ENCODE data around the gene MAP7D3.
"Not testable (repeated sequence)": the region's sequence is repeated elsewhere in the genome, so short reads cannot be mapped to it uniquely, and the experiment has no call there.

MAP7D3 gene

DNA sequence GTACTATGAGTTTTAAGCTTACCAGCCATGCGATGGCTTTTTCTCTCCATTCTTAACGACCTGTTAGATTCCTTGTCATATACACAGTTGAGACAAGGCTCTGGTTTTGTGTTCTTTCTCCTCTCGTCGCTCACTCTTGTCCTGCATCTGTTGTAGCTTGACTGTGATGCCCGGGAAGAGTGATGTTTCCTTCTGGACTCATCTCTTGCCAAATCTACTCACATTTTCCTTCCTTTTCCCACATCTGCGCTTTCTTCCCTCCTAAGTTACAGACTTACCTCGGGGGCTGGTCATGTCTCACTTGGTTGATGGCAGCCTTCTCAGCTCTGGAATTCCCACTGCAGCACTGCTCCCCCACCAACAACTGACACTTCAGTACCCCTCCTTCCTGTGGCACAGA lies 4.8 kb upstream of the MAP7D3 start:
- in situ Hi-C loops (cut with MboI; ENCODE audit: low sequenced_read_pairs) = no loop called here

DNA sequence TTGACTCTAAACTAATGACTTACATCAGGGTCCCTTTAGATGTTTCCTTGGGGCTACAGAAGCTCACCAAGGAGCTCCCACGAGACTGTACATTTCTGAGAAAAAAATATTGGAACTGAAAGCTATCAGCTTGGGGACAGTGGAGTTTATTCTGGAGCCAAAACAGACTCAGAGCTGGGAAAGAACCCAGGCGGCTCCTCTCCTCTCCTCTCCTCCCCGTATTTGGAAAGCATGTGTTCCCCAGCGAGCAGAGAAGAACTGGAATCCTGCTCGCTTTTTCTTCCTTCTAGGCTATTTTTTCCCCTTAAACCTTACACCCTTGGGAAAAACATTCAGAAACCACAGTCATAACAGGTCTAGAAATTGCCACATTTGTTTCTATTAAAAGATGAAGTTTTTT lies 4.3 kb upstream of the MAP7D3 start:
- in situ Hi-C loops (cut with MboI; ENCODE audit: low sequenced_read_pairs) = no loop called here

DNA sequence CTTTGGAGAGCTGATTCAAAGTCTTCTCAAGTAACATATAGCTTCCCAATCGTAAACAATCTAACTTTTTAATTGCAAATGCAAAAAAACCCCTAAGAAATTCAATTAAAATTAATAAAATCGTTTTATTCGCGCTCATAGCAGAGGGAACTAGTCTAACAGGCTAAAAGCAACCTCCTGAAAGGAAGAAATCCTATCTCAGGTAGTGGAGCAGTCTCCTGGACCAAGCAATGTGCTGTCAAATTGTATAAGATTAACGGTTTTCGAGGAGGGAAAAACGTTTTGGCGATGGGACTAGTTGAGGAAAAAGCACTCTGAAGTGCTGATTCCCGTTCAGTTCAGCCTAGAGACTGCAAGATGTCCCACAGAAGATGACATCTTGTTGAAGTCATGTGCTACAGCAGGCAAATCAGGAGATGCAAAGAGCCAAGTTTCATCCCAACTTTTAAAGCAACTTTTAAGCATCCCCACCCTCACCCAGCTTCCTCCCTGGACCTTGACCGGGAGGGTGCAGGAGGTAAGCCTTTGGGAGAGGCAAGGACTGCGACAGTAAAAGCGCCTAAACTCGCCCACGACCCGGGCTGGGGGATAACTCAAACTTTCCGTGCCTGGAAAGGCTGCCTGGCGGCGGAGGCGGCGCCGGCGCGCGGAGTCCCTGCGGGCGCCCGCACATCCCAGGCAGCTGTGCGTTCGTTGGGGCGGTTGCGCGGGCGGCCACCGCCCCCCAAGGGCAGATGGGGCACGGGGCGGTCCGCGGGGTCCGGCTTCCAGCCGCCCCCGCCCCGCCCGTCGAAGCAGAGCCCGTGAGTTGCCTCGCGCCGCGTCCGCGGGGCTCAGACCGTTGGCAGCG lies 784 bp downstream of the MAP7D3 start:
- in situ Hi-C loops (cut with MboI; ENCODE audit: low sequenced_read_pairs) = no loop called here

DNA sequence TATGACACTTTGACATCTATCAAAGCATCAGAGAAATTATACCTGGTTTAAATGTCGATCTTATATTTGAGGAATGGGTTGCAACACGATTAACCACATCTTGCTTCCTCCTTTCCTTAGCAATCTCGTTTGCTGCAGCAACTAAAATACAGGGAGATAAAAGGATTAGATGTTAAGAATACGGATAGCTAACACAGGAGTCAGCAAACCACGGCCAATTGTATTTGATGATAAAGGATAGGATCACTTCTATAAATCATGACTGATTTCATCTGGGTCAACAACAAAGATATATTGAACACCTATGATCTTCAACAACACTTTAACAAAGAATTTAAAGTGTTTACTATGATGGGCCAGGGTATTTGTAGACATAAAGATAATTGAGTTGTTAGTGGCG lies 5.0 kb downstream of the MAP7D3 start:
- in situ Hi-C loops (cut with MboI; ENCODE audit: low sequenced_read_pairs) = no loop called here

DNA sequence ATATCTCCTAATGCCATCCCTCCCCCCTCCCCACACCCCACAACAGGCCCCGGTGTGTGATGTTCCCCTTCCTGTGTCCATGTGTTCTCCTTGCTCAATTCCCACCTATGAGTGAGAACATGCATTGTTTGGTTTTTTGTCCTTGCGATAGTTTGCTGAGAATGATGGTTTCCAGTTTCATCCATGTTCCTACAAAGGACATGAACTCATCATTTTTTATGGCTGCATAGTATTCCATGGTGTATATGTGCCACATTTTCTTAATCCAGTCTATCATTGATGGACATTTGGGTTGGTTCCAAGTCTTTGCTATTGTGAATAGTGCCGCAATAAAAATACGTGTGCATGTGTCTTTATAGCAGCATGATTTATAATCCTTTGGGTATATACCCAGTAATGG lies 13.4 kb downstream of the MAP7D3 start:
- in situ Hi-C loops (cut with MboI; ENCODE audit: low sequenced_read_pairs) = not testable (repeated sequence)

DNA sequence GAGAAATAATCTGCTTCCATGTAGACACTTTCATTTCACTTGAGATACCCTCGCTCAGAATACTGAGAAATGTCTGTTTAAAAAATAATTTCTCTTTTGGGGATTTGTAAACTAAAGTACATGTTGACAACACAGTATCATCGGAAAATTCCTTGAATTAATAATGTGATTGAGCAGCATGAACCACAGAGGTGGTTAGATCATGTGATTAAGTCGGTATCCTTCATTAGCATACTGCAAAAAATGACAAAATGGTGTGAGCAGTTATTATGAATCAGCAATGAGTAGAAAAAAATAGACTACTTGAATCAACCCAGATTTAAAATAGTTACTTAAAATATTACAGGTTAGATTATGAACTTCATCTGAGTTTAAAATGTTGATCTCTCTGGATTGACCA lies 14.1 kb downstream of the MAP7D3 start:
- in situ Hi-C loops (cut with MboI; ENCODE audit: low sequenced_read_pairs) = no loop called here

DNA sequence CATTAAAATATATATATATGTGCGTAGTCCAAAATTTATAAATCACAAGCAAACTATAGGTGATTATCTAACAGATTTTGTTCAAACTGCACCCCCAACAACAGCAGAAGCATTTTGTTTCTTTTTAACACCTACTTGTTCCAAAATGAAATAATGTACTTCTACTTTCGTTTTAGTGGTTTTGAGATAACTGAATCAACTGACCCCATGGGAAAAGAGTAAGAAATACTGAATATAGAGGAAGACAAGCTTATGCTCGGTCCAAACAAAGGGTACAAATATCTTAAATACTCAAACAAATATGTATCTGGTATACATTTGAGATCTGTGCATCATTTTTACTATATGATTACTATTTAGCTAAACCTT lies 22.4 kb downstream of the MAP7D3 start:
- in situ Hi-C loops (cut with MboI; ENCODE audit: low sequenced_read_pairs) = no loop called here

DNA sequence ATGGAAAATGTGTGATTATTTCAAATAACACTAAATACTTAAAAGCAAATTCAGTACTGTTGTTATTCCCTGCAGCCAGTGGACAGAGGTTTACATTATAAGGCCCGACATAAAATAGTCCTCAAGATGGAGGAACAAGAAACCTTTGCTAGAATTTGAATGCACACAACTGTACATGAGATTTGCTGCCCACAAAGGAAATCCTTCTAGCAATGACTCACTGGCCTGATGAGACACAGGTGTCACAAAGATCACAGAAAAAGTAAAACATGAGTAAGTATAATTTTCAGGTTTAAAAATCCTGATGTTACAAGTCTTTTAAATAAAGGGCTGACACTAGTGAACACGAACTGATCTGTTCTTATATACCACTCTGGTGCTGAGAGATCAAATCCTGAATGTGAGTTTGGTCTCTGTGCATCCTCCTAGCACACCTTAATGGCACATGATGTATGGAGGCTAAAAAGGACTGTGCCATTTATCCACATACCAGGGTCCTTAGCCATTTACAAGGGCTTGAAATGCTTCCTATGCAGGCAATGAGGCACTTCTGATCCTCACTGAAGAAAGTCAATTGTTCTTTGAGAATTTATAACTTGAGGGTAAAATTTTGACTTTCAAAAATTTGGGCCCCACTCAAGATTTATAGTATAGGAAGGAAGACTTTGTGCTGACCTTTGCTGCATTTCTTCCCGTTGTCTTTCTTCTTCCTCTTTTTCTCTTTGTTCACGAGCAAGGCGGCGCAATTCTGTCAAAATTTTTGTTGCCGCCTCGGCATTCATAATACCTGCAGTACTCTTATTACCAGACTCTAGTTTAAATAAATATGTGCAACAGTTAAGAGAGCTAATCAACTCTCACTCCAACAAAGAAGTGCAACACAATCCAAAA lies 23.0 kb downstream of the MAP7D3 start:
- in situ Hi-C loops (cut with MboI; ENCODE audit: low sequenced_read_pairs) = no loop called here

DNA sequence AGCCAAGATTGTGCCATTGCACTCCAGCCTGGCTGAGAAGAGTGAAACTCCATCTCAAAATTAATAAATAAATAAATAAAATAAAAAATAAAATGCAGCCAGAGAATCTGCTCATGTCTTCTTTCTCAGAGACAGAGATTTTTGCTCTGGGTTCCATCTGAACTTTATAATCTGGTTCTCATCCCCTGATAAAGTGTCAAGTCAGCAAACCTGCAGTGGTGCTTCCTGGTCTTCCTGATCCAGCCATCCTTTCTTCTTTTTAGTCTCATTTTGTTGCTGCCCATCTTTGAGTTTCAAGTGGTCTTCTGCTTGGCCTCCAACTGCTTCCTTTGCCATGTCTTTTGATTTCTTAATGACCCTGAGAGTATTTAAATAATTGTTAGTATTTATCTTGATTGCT lies 24.1 kb downstream of the MAP7D3 start:
- in situ Hi-C loops (cut with MboI; ENCODE audit: low sequenced_read_pairs) = no loop called here

DNA sequence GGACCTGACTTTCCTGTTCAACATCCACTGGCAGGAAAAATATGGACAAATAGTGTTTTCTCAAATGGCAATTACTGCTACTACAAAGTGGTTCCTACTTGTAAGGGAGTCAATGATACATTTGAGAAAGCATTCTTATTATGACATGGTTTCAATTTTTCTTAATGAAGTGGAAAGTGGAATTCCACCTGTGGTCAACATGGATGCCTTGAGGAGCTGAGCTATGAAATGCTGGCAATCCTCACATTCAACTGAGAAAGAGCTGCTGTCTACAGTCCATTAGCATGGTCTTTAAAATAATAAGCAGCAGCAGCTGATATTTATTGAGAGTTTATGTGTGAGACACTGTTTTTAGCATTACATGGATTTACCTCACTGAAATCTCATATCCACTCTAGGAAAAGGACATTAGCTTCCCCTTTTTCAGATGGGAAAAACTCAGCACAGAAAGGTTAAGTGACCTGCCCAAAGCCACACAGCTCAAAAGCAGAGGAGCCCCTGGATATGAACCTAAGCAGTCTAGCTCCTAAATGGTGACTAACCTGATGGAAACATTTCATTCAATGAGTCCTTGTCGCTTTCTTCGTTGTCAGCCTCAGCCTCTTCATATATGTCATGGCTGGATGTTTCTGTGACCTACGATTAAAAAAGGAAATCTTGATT lies 29.2 kb downstream of the MAP7D3 start:
- in situ Hi-C loops (cut with MboI; ENCODE audit: low sequenced_read_pairs) = no loop called here

DNA sequence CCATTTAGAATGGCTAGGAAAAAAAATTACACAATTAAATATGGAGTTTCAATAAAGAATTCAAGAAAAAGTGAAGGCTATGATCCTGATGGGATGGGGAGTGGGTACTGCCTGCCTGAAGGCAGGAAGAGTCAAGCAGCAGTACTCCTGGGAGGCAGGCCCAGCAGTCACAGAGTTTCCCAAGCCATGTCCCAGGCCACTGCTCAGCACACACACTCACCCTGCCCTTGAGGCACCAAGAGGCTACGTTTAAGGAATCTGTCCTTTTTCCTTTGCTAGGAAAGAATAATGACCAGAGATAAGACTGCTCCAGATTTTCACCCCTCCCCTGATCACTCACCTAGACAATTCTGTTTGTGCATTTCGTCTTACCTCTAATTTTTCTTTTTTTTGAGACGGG lies 30.2 kb downstream of the MAP7D3 start:
- in situ Hi-C loops (cut with MboI; ENCODE audit: low sequenced_read_pairs) = no loop called here

DNA sequence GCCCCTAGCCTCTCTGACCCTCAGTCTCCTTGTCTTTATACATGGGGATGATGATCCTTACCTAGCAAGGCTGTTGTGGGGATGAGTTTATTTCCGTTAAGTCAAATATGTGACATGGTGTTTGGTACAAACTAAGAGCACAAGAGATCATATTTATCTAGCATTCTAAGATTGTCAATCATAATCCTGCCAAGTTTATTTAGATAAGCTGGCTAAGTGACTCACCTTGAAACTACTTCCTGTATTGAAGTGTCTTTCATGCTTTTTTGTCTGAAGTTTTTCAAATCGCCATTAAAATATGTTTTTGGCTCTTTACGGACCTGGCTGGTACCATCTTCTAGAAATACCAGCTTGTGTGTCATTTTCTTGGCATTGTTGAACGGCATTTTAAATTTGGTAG lies 30.7 kb downstream of the MAP7D3 start:
- in situ Hi-C loops (cut with MboI; ENCODE audit: low sequenced_read_pairs) = no loop called here

DNA sequence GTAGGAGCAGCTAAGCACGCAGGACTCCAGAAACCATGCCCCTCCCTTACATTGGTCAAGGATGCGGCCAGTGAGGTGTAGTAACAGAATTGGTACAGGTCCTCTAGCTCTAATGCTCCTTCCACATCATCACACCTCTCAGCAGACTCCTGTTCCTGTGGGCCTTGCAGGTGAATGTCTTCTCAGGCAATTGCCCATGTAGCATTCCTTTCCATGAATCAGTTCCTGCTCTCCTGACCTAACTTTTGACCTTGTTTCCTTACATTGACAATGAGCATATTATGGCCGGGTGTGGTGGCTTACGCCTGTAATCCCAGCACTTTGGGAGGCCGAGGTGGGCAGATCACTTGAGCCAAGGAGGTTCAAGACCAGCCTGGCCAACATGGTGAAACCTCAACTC lies 31.3 kb downstream of the MAP7D3 start:
- in situ Hi-C loops (cut with MboI; ENCODE audit: low sequenced_read_pairs) = no loop called here

DNA sequence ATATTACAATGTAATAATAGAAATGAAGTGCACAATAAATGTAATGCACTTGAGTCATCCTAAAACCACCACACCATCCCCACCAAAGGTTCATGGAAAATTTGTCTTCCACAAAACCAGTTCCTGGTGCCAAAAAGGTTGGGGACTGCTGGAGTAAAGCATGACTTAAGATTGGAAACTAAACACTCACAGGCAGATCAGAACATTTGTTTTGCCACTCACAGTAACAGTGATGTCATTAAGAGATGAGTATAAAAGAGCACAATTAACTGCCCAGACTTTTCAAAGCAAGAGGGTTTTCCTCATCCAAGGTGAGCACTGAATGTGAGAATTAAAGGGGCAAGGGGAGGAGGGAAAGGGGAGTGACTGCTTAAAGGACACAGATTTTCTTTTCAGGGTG lies 35.6 kb downstream of the MAP7D3 start:
- in situ Hi-C loops (cut with MboI; ENCODE audit: low sequenced_read_pairs) = no loop called here

DNA sequence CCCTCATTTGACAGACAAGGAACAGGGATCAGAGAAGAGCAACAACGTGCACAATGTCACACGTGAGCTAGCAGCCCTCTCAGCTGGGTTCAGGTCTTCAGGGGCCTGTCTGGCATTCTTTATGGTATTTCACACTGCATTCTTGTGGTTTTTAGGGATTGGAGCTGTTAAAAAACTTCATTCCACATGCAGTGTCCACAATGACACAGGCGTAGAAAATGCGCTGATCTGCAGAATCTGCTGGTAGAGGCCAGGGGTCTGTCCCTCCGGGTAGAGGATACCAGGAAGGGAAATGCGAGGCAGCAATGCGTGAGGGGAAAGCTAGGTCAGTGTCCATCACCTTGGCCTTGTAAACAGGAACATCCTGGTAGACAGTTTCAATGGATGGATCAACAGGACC lies 36.6 kb downstream of the MAP7D3 start:
- in situ Hi-C loops (cut with MboI; ENCODE audit: low sequenced_read_pairs) = no loop called here

DNA sequence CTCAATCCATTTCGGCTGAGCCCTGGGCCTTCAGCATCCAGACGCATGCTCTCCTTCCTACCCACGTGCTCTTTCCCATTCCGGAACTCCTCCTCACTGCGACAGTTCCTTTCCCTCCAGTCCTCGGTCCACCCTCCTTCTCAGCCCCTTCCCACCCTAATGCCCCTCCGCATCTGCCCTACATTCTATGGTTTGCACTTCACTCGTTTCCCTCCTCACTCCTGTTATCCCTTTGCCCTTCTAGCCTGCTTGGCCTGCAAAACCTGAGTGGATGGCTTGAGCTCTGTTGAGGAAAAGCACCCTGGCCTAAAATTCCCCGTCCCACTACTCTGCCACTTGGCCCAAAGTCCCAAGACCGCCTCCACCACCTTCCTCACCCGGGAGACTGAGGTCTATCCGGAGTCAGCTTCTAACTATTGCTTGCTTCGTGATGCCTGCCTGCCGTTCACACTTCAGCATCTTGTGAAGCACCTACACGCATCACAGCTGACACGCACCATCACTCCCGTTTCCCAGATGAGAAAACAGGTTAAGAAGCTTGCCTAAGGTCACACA lies 38.6 kb downstream of the MAP7D3 start:
- in situ Hi-C loops (cut with MboI; ENCODE audit: low sequenced_read_pairs) = no loop called here

DNA sequence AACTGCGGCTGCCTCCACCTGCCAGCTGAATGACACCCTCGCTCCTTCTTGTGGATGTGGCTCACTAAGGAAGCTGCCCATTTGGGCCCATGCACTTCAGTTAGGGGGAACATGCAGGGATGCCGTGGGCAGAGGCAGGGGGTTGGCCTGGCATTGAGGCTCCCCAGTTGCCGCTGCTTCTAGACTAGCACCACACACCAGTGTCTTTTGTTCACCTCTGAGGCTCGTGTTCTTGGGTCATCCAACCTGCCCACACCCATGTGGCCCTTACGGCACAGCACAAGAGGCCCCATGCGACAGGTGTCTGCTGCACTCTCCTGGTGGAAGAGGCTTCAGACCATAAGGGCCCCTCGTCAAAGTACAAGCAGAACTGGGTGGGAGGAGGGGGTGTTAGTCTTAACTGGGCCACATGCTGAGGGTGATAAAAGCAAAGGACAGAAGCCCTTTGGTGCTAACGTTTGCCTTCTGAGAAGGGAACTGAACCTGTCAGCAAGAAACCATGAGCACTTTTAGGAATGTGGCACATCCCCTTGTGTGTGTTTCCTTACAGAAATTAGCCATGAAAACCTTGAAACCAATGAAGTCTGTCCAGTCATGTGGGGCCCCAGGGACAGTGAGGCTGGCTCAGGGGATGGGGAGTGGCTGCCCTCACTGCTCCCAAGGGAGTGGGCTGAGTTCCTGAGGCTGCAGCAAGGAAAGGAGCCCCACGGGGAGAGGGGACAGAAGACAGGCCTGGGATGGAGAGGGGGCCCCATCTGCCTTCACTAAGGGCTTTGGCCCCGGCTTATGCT lies 39.2 kb downstream of the MAP7D3 start:
- in situ Hi-C loops (cut with MboI; ENCODE audit: low sequenced_read_pairs) = no loop called here

DNA sequence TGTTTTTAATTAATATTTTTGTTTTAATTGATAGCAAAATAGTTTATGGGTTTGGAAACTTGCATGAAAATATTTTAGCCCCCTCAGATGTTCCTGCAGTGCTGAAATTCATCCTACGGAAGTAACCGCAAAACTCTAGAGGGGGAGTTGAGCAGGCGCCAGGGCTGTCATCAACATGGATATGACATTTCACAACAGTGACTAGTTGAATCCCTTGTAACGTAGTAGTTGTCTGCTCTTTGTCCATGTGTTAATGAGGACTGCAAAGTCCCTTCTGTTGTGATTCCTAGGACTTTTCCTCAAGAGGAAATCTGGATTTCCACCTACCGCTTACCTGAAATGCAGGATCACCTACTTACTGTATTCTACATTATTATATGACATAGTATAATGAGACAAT lies 40.4 kb downstream of the MAP7D3 start:
- in situ Hi-C loops (cut with MboI; ENCODE audit: low sequenced_read_pairs) = no loop called here

DNA sequence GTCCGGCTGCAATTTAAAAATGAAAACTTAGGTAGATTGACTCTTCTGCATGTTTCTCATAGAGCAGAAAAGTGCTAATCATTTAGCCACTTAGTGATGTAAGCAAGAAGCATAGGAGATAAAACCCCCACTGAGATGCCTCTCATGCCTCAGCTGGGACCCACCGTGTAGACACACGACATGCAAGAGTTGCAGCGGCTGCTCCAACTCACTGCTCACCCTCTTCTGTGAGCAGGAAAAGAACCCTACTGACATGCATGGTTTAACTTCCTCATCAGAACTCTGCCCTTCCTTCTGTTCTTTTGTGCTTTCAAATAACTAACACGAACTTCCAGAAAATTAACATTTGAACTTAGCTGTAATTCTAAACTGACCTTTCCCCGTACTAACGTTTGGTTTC lies 41.0 kb downstream of the MAP7D3 start:
- in situ Hi-C loops (cut with MboI; ENCODE audit: low sequenced_read_pairs) = no loop called here

DNA sequence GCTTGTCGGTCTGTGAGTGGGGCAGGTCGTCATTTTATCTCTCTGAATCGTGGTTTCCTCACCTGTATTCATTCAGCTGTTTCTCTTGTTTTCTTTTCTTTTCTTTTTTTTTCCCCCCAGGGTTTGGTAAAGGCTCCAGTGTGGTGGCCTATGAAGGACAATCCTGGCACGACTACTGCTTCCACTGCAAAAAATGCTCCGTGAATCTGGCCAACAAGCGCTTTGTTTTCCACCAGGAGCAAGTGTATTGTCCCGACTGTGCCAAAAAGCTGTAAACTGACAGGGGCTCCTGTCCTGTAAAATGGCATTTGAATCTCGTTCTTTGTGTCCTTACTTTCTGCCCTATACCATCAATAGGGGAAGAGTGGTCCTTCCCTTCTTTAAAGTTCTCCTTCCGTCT lies 41.4 kb downstream of the MAP7D3 start:
- in situ Hi-C loops (cut with MboI; ENCODE audit: low sequenced_read_pairs) = no loop called here
